ENCODE results near the gene ANKRD11.

ANKRD11 gene

DNA sequence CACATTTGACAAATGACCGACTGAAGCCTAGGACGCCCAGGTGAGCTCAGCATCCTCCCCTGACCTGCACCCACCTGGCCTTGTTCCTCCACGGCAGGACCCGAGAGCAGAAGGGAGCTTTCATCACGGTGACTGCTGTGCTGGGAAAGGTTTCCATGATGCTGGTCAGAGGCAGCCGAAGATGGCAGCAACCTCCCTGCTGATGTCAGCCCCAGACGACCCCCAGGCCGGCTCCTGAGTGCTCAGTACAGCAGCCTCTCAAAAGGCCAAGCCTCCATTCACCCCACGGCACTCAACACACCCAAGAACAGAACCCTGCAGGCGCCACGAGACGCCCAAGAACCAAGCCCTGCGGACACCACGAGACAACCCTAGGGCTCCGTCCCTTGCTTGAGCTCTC, 119.8 kb downstream of the ANKRD11 start:
- H3K4me3 ChIP-seq (replicated peaks; ENCODE audit: low read depth, low read length): no peak overlapping the region
- TF ChIP-seq, protein P1, sequence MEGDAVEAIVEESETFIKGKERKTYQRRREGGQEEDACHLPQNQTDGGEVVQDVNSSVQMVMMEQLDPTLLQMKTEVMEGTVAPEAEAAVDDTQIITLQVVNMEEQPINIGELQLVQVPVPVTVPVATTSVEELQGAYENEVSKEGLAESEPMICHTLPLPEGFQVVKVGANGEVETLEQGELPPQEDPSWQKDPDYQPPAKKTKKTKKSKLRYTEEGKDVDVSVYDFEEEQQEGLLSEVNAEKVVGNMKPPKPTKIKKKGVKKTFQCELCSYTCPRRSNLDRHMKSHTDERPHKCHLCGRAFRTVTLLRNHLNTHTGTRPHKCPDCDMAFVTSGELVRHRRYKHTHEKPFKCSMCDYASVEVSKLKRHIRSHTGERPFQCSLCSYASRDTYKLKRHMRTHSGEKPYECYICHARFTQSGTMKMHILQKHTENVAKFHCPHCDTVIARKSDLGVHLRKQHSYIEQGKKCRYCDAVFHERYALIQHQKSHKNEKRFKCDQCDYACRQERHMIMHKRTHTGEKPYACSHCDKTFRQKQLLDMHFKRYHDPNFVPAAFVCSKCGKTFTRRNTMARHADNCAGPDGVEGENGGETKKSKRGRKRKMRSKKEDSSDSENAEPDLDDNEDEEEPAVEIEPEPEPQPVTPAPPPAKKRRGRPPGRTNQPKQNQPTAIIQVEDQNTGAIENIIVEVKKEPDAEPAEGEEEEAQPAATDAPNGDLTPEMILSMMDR (IDR thresholded peaks at IDR 0.05; ENCODE audit: low read length, missing control alignments): no peak

DNA sequence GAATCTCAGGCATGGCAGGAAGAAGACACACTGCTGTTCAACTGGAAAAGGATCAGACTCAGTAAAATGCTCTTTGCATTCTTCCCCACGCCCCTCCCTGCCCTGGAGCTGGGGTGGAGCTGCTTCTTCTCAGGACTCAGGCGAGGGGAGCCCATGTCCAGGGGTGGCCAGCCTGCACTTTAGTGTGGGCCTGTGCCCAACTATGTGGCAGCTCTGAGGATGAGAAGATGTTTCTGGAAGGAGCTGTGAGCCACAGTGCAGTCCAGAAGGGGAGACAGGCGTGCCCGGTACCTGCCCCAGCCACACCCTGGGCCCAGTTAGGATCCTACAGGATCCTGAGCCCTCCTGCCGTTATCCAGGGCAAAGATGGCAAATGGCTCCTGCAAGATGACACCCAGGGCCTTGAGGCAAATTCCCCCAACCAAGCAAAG, 120.3 kb downstream of the ANKRD11 start:
- no peak for DNase-seq (ENCODE audit: low read depth)
- no peak overlapping the region for H3K4me3 ChIP-seq (replicated peaks; ENCODE audit: low read depth, low read length)
- TF ChIP-seq, protein P1 (IDR thresholded peaks at IDR 0.05; ENCODE audit: low read length, missing control alignments): no peak

More for the DNA sequence above, 119.8 kb downstream of the ANKRD11 start:
- DNase-seq (ENCODE audit: low read depth): no peak

DNA sequence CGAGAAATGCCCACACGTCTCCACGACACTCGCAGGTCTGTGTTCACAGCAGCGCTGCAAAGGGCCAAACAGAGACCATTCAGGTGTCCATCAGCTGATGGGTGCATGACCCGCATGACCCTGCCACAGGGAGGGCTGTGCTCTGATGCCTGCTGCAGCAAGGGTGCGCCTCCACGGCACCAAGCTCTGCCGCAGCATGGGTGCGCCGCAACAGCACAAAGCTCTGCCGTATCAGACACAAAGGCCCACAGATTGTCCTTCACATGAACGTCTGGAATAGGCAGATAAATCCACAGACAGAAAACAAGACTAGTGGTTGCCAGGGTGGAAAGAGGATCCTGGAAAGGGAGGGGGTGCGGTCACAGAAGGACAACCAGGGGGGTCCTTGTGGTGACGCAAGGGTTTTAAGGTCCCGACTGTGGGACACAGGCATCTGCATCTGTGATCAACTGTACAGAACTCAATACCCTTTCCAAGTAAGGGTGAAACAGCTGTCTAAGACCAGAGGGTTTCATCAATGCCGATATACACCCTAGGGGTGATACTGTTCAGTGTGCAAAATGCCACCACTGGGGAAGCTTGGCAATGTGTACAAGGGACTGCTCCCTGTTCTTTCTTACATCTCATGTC, 121.0 kb downstream of the ANKRD11 start:
- no peak for DNase-seq (ENCODE audit: low read depth)
- TF ChIP-seq, protein P1 (IDR thresholded peaks at IDR 0.05; ENCODE audit: low read length, missing control alignments): no peak
- H3K4me3 ChIP-seq (replicated peaks; ENCODE audit: low read depth, low read length): no peak overlapping the region

DNA sequence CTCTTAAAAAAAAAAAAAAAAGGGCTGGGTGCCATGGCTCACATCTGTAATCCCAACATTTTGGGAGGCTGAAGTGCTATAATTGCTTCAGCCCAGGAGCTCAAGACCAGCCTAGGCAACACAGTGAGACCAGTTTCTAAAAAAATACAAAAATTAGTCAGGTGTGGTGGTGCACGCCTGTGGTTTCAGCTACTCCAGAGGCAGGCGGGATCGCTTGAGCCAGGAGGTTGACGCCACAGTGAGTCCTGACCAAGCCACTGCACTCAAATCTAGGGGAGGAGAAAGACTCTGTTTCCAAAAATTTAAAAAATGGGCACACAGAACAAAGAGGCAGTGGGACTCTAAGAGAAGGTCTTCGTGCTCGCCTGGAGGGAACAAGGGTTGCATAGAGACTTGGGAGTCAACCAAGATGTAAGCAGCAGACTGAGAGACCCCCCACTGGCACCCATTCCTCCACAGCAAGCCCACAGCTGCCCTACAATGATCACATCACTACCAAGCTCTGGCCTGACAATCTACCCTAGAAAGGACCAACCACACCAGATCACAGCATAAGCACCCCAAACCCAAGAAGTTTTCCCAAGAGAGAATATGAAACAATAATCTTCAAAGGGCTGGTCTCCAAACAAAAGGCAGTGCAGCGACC, 121.6 kb downstream of the ANKRD11 start:
- no peak for DNase-seq (ENCODE audit: low read depth)
- no peak overlapping the region for H3K4me3 ChIP-seq (replicated peaks; ENCODE audit: low read depth, low read length)
- TF ChIP-seq, protein P1 (IDR thresholded peaks at IDR 0.05; ENCODE audit: low read length, missing control alignments): no peak

DNA sequence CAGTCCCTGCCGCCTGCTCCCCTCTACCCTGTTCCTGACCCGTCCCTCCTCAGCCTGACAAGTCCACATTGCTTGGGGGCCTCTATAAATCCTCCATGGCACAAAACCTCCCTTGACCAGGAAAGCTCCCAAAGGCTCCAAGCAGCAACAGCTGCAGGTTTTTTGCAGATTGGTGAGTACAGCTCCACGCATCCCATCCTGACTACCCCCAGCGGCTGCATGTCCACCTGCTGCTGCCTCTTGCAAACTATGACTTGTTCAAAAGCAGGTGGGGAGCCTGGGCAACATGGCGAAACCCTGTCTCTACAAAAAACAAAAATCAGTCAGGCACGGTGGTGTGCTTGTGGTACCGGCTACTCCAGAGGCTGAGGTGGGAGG, 122.8 kb downstream of the ANKRD11 start:
- no peak for DNase-seq (ENCODE audit: low read depth)
- no peak overlapping the region for H3K4me3 ChIP-seq (replicated peaks; ENCODE audit: low read depth, low read length)
- TF ChIP-seq, protein P1 (IDR thresholded peaks at IDR 0.05; ENCODE audit: low read length, missing control alignments): no peak

DNA sequence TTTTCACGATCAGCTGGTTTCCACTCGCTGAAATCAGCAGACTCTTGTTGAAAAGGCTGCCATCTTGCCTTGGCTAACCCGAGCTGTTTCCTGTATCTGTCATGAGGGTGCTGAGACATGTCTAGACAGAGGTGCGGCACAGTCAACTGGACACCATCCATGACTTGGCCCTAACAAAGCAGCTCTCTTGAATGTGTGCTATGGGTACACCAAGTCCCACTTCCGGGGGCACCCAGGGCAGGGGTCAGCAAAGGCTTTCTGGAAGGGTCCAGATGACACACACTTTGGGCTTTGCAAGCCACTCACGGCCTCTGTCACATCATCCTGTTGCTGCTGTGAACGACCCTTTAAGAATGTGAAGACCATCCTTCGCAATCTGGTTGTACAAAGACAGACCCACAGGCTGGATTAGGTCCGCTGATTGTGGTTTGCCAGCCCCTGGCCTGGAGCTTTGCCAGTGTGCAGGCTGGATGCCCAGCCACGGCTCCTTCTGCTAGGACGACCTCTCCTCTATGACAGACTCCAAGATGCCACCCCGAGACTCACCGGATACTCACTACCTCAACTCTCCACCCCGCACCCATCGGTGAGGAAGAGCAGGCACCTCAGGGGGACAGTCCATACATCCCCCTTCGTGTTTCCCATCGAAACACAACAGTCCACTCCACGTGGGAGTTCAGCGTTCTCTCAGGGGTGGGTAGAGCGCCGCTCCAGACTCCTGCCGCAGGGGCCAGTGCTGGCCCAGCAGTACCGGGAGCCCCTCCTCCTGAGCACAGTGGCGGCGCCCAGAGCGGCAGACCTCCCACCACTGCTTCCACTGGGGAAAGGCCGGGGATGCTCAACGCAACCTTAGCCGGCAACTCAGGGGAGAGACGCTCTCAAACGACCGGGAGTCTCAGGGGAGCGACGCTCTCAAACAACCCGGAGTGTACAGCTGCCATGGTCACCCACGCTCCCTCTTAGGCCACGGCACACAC, 123.5 kb downstream of the ANKRD11 start:
- H3K4me3 ChIP-seq (replicated peaks; ENCODE audit: low read depth, low read length): no peak overlapping the region
- TF ChIP-seq, protein P1 (IDR thresholded peaks at IDR 0.05; ENCODE audit: low read length, missing control alignments): no peak
- no peak for DNase-seq (ENCODE audit: low read depth)

Data from fibroblast of pulmonary artery (primary cell).